K562 (cell line): ENCODE results near the gene MOG. TPM values are rescaled to one million over a fixed set of nuclear protein-coding genes. Genes with fewer than 3 reads are reported as not detected.

Experiments used
- ARNT ChIP-seq, 2 experiments: fragments of 450-650 bp; IDR thresholded peaks; 2 replicates each; pipeline ENCODE4 v1.6.1; 2016; ENCODE audit warnings: mild to moderate bottlenecking in 1 of 2
- CTCFL ChIP-seq: IDR thresholded peaks from 2 replicates; pipeline ENCODE4 v1.6.1; 2011; ENCODE audit warnings: borderline replicate concordance, low read depth, mild to moderate bottlenecking, moderate library complexity, low read length; ENCODE audit not compliant: insufficient read depth, poor library complexity, severe bottlenecking
- EGR1 ChIP-seq: fragments of 450-650 bp; conservative IDR thresholded peaks from 2 replicates; pipeline ENCODE4 v1.6.1; 2017; ENCODE audit warnings: mild to moderate bottlenecking
- GMEB1 ChIP-seq: fragments of 250-450 bp; sonication (Bioruptor Pico); IDR thresholded peaks from 2 replicates; pipeline ENCODE4 v1.4.0; 2020; ENCODE audit warnings: mild to moderate bottlenecking
- GTF2A2 ChIP-seq: IDR thresholded peaks from 2 replicates; pipeline ENCODE4 v1.6.1; 2016; ENCODE audit warnings: mild to moderate bottlenecking, missing genetic modification characterization, missing compliant biosample characterization
- HOMEZ ChIP-seq: fragments of 250-450 bp; sonication (Bioruptor Pico); IDR thresholded peaks from 2 replicates; pipeline ENCODE4 v1.4.0; 2020; ENCODE audit warnings: mild to moderate bottlenecking, moderate library complexity
- KDM1A ChIP-seq, 2 experiments: fragments of 450-650 bp; IDR thresholded peaks; 2 replicates each; pipeline ENCODE4 v1.6.1; 2016; ENCODE audit warnings: mild to moderate bottlenecking in 2 of 2
- POLR3A ChIP-seq: IDR thresholded peaks from 2 replicates; pipeline ENCODE4 v1.6.1; 2011; ENCODE audit warnings: borderline replicate concordance, mild to moderate bottlenecking, moderate library complexity; ENCODE audit not compliant: insufficient read length, insufficient read depth; ENCODE audit errors: extremely low read depth
- RBM15 ChIP-seq: fragments of 200-400 bp; formaldehyde crosslinking; IDR thresholded peaks from 2 replicates; pipeline ENCODE4 v1.6.1; 2018; ENCODE audit warnings: mild to moderate bottlenecking, low read length, moderate library complexity; ENCODE audit not compliant: insufficient read depth
- RCOR1 ChIP-seq, 2 experiments: IDR thresholded peaks; 2 replicates each; pipeline ENCODE4 v1.6.1; 2012; ENCODE audit warnings: low read depth in 2 of 2, low read length in 2 of 2, borderline replicate concordance in 1 of 2, improper control_type of control experiment in 1 of 2
- SIRT6 ChIP-seq: IDR thresholded peaks from one replicate; pipeline ENCODE4 v1.6.1; 2012; ENCODE audit warnings: low read depth, mild to moderate bottlenecking, control low read depth, inconsistent platforms, low read length, moderate library complexity
- SMAD1 ChIP-seq: fragments of 150-350 bp; IDR thresholded peaks from 2 replicates; pipeline ENCODE4 v1.6.1; 2014; ENCODE audit warnings: low read length, low read depth; ENCODE audit not compliant: partially characterized antibody
- SMARCA4 ChIP-seq: fragments of 450-650 bp; IDR thresholded peaks from 2 replicates; pipeline ENCODE4 v1.6.1; 2016
- SPI1 ChIP-seq: IDR thresholded peaks from 2 replicates; pipeline ENCODE4 v1.6.1; 2011; ENCODE audit warnings: low read depth, low read length, control low read depth, borderline replicate concordance
- SREBF1 ChIP-seq: fragments of 150-350 bp; IDR thresholded peaks from 2 replicates; pipeline ENCODE4 v1.6.1; 2014; ENCODE audit warnings: antibody characterized with exemption, low read depth, low read length, borderline replicate concordance
- ZBTB12 ChIP-seq: fragments of 250-450 bp; sonication (Bioruptor Pico); IDR thresholded peaks from 2 replicates; pipeline ENCODE4 v1.4.0; 2020
- ZNF165 ChIP-seq: fragments of 250-450 bp; sonication (Bioruptor Pico); IDR thresholded peaks from 2 replicates; pipeline ENCODE4 v1.4.0; 2020; ENCODE audit warnings: borderline replicate concordance
- ZNF384 ChIP-seq: IDR thresholded peaks from 2 replicates; pipeline ENCODE4 v1.6.1; 2012; ENCODE audit warnings: low read depth, low read length, improper control_type of control experiment
- polyA plus RNA-seq, 8 experiments: library from polyadenylated mRNA; depleted of rRNA in 4 of 8; stranded (reverse) in 5 of 8; unstranded in 3 of 8; fragments of >200 nt; fragmentation: Nextera tagmentation in 2 of 8; fragmentation: Illumina TruSeq in 1 of 8; extraction: Ambion mirVana in 2 of 8; extraction: Trizol in 1 of 8; gene quantifications; 2 replicates each; pipeline versions ENCODE4 v1.2.1 to v1.2.3, GENCODE V29; 2011 to 2014; ENCODE audit warnings: inconsistent platforms in 1 of 8, missing spikeins in 1 of 8
- total RNA-seq, 7 experiments: library from RNA; depleted of rRNA in 6 of 7; stranded (reverse); fragments of >200 nt in 6 of 7; fragmentation: Illumina TruSeq in 2 of 7; extraction: Trizol in 2 of 7; gene quantifications; 2 replicates each; pipeline versions ENCODE4 v1.2.1 to v1.2.3, GENCODE V29; 2011 to 2021; ENCODE audit warnings: low replicate concordance in 1 of 7

MOG gene
- total and polyA plus RNA-seq, 9 of the 15 experiments (the other 6 are each of a cell fraction or from before 2014, with no cell fraction given): not detected

- no peak for TF ChIP-seq SREBF1
- no peak for TF ChIP-seq ZNF165 (CRISPR knock-in tag)
- TF ChIP-seq SPI1: no peak
- no peak for TF ChIP-seq HOMEZ (CRISPR knock-in tag)
- TF ChIP-seq GTF2A2 (tag): no peak
- no peak for TF ChIP-seq CTCFL
- TF ChIP-seq GMEB1 (CRISPR knock-in tag): no peak
- no peak for TF ChIP-seq RBM15
- TF ChIP-seq ARNT (IDR thresholded peaks at IDR 0.05): no peak
- peak in 1 of 2 experiments; percentile 70; a peak in 2 of 4 replicates for TF ChIP-seq RCOR1 (IDR thresholded peaks at IDR 0.05; ENCODE audit: borderline replicate concordance in 1 of 2, low read depth in 2 of 2, low read length in 2 of 2)
- no peak for TF ChIP-seq SMARCA4
- no peak for TF ChIP-seq SMAD1
- TF ChIP-seq ZBTB12: no peak
- no peak for TF ChIP-seq ZNF384
- peak; percentile 44 to 51; a peak in 1 of 4 replicates for TF ChIP-seq KDM1A (IDR thresholded peaks at IDR 0.05)
- TF ChIP-seq POLR3A: no peak
- TF ChIP-seq SIRT6: no peak
- no peak for TF ChIP-seq EGR1
Observed at GRCh38 chr6:29651413-29652197, 5.3 kb upstream of the MOG start (continued).
